Embryonic facial prominence (tissue), 1 donor: ENCODE results near the gene KIF6.
"Not testable (repeated sequence)": the region's sequence is repeated elsewhere in the genome, so short reads cannot be mapped to it uniquely, and the experiment has no call there.

Experiments used
- DNase-seq: peaks from one replicate; pipeline ENCODE4 v3.0.0-alpha.2; 2016; ENCODE audit errors: extremely low spot score

The KIF6 gene

GRCh38 chr6:39707962-39708683 lies 17.1 kb downstream of the KIF6 start:
- DNase-seq, result no peak

- no peak for DNase-seq
Observed at GRCh38 chr6:39706819-39707335, 18.3 kb downstream of the KIF6 start.

- no peak for DNase-seq
Observed at GRCh38 chr6:39702265-39702664, 22.9 kb downstream of the KIF6 start.

DNA sequence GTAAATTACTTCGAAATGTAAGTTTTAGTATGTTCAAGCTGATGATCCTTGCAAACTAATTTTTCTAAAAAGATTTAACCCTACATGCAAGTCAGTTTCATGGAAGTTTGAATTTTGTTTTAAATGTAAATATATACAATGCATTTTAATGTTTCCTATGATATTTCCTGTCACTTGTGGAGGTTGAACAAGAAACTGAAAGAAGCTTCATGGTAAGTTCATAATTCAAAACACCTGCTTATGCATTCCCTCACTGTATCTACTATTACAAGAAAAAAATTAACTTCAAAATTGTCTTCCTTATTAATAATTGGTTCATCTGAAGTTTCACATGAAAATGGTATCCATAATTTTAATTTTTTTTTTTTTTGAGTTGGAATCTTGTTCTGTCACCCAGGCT lies 24.8 kb downstream of the KIF6 start:
- DNase-seq, result no peak

DNA sequence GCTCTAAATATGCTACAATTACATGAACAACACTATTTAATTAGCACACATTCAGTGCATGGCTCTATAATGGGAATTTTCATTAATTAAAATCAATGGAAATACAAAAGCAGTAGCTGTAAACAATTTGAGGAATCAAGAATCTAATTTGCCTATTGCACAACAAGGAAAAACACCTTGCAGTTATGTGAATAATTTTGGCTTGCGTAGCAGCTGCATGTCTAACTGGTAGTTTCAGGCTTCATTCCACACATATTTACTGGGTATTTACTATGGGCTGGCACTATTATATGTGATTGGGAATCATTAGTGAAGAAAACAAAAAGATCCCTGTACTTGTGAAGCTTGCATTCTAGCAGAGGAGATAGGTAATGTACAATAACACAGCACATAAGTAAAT lies 26.4 kb downstream of the KIF6 start:
- DNase-seq, result no peak

- no peak for DNase-seq
Observed at GRCh38 chr6:39696986-39697788, 28.0 kb downstream of the KIF6 start.

DNA sequence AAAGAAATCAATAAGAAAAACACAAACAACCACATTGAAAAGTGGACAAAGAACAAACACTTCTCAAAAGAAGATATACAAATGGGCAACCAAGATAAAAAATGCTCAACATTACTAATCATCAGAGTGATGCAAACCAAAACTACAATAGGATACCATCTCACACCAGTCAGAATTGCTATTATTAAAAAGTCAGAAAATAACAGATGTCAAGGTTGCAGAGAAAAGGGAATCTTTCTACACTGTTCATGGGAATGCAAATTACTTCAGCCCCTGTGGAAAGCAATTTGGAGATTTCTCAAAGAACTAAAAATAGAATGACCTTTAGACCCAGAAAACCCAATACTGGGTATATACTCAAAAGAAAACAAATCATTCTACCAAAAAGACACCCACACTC lies 29.8 kb downstream of the KIF6 start:
- DNase-seq, result no peak

GRCh38 chr6:39693206-39693605 lies 32.0 kb downstream of the KIF6 start:
- DNase-seq, result no peak

GRCh38 chr6:39688494-39688893 lies 36.7 kb downstream of the KIF6 start:
- no peak for DNase-seq

DNA sequence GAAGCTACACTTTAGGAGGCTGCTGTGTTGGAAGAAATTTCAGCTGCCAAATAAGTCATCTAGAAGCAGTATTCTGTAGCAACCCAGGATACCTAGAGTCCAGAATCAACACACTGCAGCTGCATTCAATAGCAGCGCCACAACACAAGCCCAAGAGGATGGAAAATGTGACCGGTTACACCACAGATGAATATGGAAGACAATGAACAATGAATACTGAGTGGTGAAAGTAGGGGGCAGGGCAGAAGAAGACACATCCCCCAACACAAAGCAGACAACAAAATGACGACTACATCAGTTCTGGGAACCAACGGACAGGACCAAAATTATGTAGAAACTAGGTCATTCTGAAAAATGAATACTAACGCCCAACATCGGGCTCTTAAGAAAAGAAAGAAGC lies 38.2 kb downstream of the KIF6 start:
- no peak for DNase-seq

- no peak for DNase-seq
Observed at GRCh38 chr6:39685938-39686337, 39.3 kb downstream of the KIF6 start.

DNA sequence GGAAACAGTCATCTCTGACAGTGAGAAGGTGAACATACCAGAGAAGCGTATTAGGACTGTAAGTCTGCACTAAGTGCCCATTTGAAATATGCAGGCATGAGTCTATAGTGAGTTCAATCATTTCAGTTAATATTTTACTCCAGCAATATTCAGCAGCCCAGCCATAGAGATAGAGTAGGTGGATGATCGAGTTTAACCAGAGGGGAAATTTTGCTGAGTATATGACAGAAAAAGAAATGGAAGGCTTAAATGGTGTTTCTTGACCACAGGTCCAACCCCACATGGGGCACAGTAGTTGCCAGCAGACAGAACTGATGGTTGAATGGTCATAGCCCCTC lies 39.8 kb downstream of the KIF6 start:
- no peak for DNase-seq

DNA sequence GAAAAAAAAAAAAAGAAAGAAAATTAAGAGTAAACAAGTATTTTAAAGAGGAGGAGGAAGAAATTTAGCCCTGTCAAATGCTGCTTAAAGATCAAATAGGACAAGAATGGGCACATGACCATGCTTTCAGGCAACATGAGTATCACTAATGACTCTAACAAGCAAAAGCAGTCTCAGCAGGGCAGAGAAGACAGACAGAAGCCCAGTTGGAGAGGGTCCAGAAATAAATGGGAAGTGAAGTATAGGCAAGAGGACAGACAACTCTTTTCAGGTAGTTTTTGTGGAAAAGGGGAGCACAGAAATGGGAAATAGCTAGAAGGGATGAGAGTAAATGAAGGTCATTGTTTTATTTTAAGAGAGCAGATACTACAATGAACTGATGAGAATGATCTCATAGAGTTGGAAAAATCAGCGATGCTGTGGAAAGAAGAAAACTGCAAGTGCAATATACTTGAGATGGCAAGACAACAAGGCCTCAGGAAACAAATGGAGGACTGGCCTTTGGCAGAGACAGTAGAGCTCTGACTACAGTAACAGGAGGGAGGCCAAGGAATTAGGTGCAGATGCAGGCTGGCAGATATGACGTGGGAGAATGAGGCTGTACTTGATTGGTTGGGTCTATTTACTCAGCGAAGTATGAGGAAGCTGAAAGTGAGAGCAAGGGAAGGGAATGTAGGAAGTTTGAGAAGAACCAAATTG lies 40.3 kb downstream of the KIF6 start:
- DNase-seq, result no peak

DNA sequence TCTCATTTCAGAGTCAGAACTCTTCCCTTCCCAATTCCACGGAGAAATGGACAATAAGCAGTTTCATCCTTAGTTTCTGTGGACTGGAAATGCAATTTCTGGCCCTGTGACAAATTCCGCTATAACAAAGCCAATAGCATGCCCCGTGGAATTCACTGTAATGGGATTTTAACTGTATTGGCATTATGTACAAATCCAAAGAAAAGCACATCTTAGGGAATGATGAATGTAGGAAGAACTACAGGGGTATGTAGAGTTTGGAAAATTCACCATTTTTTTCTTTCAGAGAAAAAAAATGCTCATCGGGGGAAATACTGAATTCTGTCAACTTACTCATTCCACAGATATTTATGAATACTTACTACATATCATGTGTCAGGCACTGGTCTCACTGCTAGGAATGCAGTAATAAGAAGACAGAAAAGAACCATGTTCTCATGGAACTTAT lies 43.5 kb downstream of the KIF6 start:
- DNase-seq, result no peak

GRCh38 chr6:39678914-39679313 lies 46.3 kb downstream of the KIF6 start:
- DNase-seq, result no peak

- DNase-seq, result not testable (repeated sequence)
Observed at GRCh38 chr6:39677318-39677717, 47.9 kb downstream of the KIF6 start.

- no peak for DNase-seq
Observed at GRCh38 chr6:39670519-39670918, 54.7 kb downstream of the KIF6 start.

DNA sequence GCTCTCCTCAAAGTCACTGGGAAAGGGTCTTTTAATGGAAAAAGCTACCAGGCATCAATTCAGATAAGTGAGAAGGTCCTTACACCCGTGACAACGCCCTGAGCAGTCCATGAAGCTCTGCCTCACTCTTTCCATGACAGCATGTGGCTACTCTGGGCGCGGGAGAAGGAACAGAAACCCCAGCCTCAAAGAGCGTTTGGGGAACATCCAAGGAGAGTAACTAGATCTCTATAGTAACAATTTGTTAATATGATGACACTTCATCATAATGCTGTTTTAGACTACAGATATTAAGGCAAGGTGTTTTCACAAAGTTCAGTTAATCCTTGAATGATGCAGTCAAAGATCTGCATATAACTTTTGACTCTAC lies 55.2 kb downstream of the KIF6 start:
- DNase-seq, result no peak

DNA sequence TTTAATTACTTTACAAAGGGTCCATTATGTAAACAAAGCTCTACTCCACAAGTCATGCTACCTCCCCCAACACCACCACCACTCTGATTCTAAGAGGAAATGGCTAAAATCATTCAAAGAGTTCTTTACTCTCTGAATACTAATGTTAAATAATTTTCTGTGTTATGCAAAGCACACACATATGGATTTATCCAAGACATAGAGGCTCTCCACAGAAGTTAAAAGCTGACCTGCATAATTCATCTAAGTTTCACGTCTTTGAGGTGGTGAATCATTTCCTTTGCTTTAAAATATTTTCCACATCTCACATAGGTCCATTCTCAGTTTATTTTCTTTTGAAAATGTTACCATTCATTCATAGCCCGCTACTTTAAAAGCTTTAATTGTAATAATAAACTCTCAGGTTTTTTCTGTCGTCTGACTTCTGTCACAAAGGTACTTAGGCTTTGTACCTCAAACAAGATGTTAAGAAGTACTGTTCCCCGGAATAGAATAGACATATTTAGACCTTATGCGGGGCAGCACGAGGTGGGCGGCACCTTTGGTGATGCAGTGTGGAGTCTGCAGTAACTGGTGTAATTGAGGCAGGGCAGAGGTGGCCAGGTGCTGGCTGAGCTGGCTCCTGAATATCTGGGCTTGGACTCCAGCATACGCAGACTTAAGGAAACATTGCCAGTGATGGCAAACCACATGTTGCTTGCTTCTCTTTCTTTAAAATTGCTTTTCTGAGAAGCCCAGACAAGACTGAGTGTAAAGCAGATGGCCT lies 55.8 kb downstream of the KIF6 start:
- no peak for DNase-seq

DNA sequence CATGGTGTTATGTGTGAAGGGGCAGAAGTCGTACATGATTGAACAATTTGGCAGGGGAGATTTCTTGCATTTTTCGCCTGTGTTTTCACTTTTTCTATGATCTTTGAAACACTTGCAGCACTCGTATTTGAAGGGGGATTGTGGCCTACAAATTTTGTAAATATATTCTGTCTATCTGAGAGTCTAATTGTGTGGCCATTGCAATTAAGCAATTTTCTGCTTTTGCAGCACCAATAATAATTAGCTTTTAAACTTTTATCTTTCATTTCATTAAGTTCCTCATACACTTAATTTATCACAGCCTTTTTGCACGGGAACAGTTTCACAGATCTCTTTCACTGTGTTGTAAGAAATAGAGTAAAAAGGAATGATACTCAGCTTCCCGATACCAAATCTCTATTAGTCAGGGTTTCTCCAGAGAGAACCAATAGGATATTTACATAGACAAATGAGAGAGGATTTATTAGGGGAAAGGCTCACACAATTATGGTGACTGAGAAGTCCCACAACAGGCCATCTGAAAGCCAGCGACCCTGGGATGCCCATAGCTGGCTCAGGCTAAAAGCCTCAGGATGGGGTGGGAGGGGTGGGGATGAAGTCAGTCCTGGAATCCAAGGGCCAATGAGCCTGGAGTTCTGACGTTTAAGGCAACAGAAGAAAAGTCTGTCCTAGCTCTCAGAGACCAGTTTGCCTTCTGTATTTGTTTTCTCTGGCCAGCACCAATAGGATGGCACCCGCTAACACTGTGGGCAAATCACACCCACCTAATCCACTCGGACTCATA lies 58.3 kb downstream of the KIF6 start:
- DNase-seq, result no peak

- no peak for DNase-seq
Observed at GRCh38 chr6:39665861-39666260, 59.3 kb downstream of the KIF6 start.
